ENCODE results near the gene TRPV2.

DNA sequence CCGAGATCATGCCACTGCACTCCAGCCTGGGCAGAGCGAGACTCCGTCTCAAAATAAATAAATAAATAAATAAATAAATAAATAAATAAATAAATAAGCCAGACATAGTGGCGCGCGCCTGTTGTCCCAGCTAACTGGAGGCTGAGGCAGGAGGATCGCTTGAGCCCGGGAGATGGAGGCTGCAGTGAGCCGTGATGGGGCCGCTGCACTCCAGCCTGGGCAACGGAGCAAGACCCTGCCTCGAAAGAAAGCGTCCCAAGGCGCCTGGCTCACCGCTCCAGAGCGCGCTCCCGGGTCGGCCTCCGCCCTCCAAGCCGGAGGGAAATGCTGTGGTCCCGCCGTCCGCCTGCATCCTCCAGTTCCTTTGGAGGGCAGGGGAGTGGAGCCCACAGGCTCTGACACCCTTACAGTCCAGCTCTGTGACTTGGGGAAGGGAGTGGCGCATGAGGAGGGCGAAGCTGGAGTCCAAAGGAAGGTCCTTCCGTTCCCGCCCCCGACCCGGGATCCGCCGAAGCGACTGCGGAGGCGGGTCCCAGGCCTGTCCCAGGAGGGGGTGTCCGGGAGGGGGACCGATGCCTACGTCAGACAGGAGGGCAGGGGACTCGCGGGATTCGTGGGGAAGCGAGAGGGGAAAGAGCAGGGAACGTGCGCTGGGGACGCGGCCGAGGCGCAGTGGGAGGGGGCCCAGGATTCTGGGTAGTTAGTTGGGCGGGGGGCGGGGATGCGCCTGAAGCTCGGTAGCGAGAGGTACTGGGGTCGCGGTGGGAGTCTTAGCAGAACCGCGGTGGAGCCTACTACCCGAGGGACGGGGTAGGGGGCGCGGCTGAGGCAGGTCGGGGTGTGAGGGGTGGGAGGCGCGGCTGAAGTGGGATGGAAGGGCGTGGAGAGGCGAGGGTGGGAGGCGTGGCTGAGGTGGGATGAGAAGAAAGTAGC, 8.4 kb upstream of the TRPV2 start:
- no peak for TF ChIP-seq POLR2A (IDR thresholded peaks at IDR 0.05)
- TF ChIP-seq, protein P1, sequence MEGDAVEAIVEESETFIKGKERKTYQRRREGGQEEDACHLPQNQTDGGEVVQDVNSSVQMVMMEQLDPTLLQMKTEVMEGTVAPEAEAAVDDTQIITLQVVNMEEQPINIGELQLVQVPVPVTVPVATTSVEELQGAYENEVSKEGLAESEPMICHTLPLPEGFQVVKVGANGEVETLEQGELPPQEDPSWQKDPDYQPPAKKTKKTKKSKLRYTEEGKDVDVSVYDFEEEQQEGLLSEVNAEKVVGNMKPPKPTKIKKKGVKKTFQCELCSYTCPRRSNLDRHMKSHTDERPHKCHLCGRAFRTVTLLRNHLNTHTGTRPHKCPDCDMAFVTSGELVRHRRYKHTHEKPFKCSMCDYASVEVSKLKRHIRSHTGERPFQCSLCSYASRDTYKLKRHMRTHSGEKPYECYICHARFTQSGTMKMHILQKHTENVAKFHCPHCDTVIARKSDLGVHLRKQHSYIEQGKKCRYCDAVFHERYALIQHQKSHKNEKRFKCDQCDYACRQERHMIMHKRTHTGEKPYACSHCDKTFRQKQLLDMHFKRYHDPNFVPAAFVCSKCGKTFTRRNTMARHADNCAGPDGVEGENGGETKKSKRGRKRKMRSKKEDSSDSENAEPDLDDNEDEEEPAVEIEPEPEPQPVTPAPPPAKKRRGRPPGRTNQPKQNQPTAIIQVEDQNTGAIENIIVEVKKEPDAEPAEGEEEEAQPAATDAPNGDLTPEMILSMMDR (IDR thresholded peaks at IDR 0.05): no peak
